Duodenal mucosa (tissue), 2 donors: ENCODE data around the gene RGS3.

Experiments used
- H3K27ac ChIP-seq: one replicate; pipeline ENCODE4 v1.7.0; 2013; ENCODE audit warnings: low read depth, low read length
- H3K27me3 ChIP-seq, 2 donors: one replicate each; pipeline ENCODE4 v1.7.0; 2013; ENCODE audit warnings: low read length in 2 of 2, control low read depth in 1 of 2; ENCODE audit not compliant: insufficient read depth in 2 of 2, control insufficient read depth in 1 of 2
- H3K36me3 ChIP-seq, 2 donors: one replicate each; pipeline ENCODE4 v1.7.0; 2013; ENCODE audit warnings: low read length in 2 of 2, control low read depth in 1 of 2; ENCODE audit not compliant: insufficient read depth in 2 of 2, control insufficient read depth in 1 of 2
- H3K4me1 ChIP-seq, 2 donors: one replicate each; pipeline ENCODE4 v1.7.0; 2013; ENCODE audit warnings: low read length in 2 of 2, control low read depth in 1 of 2; ENCODE audit not compliant: insufficient read depth in 2 of 2, control insufficient read depth in 1 of 2
- H3K4me3 ChIP-seq, 2 donors: one replicate each; pipeline ENCODE4 v1.7.0; 2013; ENCODE audit warnings: low read length in 2 of 2, low read depth in 1 of 2
- H3K9ac ChIP-seq, 2 donors: one replicate each; pipeline ENCODE4 v1.7.0; 2013; ENCODE audit warnings: low read length in 2 of 2, low read depth in 1 of 2
- H3K9me3 ChIP-seq, 2 donors: one replicate each; pipeline ENCODE4 v1.7.0; 2013; ENCODE audit warnings: low read length in 2 of 2, control low read depth in 1 of 2; ENCODE audit not compliant: control insufficient read depth in 1 of 2

The RGS3 gene

GRCh38 chr9:113499876-113500497, 36.5 kb downstream of the RGS3 start:
- Histone ChIP-seq H3K4me3 (no peak overlapping the region), H3K27ac (no peak overlapping the region), H3K27me3 (no peaks in the 10 kb centered on the region), H3K9me3 (no peaks in the 10 kb centered on the region), H3K36me3 (peaks cover 0 to 19% of the 10 kb centered on the region in 2 donors), H3K9ac (no peak overlapping the region), H3K4me1 (peaks cover 16 to 17% of the 10 kb centered on the region in 2 donors)

- Histone ChIP-seq H3K27ac (no peak overlapping the region), H3K9ac (no peak overlapping the region), H3K4me3 (peak overlapping the region in 1 of 2 donors; percentile 30)
Observed at GRCh38 chr9:113501129-113501686, 37.7 kb downstream of the RGS3 start.

GRCh38 chr9:113501852-113502251, 38.3 kb downstream of the RGS3 start:
- Histone ChIP-seq H3K4me3 (peak overlapping the region in 1 of 2 donors; percentile 30), H3K9me3 (no peaks in the 10 kb centered on the region), H3K4me1 (peaks cover 22 to 24% of the 10 kb centered on the region in 2 donors), H3K27ac (no peak overlapping the region), H3K36me3 (peaks cover 0 to 19% of the 10 kb centered on the region in 2 donors), H3K27me3 (no peaks in the 10 kb centered on the region), H3K9ac (no peak overlapping the region)

More at GRCh38 chr9:113501129-113501686, 37.7 kb downstream of the RGS3 start:
- Histone ChIP-seq H3K27me3 (no peaks in the 10 kb centered on the region), H3K36me3 (peaks cover 0 to 19% of the 10 kb centered on the region in 2 donors), H3K9me3 (no peaks in the 10 kb centered on the region), H3K4me1 (peaks cover 21 to 24% of the 10 kb centered on the region in 2 donors)

DNA sequence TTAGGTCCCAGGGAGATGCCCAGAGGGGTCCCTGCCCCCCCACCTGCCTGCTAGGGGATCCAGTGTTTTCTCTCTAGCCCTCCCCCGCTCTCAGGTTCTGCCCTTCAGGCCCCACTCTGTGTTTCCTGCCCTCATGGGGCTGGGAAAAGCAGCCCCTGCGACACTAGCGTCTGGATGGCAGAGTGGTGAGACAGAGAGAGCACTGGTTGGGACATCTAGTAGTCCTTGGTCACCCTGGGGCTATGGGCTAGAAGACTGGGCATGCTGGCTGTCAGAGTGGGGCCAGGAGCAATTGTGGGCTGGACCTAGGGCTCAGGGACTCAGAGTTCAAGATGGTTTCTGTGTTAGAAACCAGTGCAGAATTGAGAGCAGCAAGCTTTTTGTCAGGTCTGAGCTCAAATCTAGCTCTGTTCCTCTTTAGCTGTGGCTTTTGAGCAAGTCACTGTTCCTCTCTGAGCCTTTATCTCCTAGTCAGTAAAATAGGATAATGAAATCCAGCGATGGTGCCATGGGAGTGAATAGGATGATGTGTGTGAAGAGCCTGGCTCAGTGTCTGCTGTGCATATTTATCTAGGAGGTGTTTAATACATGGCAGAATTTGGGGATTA, 39.0 kb downstream of the RGS3 start:
- peaks cover 0 to 13% of the 10 kb centered on the region in 2 donors for H3K36me3 ChIP-seq
- no peak overlapping the region for H3K4me3 ChIP-seq
- H3K27ac ChIP-seq: no peak overlapping the region
- H3K9me3 ChIP-seq: no peaks in the 10 kb centered on the region
- no peak overlapping the region for H3K9ac ChIP-seq
- no peaks in the 10 kb centered on the region for H3K27me3 ChIP-seq
- peaks cover 25 to 29% of the 10 kb centered on the region in 2 donors for H3K4me1 ChIP-seq

DNA sequence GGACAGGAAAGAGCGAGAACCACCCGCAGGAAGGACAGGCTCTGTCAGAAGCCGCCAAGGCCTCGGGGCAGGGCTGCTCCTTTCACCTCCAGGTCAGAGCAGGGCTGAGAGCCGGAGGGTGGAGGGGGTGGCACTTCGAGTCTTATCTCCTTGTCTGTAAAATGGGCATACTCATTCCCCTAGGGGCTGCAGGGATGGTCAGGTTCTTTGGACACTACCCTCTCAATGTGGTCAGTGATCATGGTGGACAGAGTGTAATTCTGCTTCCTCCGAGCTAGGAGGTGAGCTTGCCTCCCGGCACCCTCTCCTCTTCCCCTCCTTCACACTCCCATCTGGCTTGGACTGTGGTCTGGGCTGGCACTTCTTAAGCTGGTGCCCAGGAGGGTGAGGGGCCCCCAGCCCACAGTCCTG, 39.6 kb downstream of the RGS3 start:
- Histone ChIP-seq H3K36me3 (peaks cover 0 to 12% of the 10 kb centered on the region in 2 donors), H3K4me1 (peaks cover 31 to 35% of the 10 kb centered on the region in 2 donors), H3K9ac (no peak overlapping the region), H3K4me3 (peak overlapping the region in 1 of 2 donors; percentile 24), H3K27ac (no peak overlapping the region), H3K27me3 (no peaks in the 10 kb centered on the region), H3K9me3 (no peaks in the 10 kb centered on the region)

DNA sequence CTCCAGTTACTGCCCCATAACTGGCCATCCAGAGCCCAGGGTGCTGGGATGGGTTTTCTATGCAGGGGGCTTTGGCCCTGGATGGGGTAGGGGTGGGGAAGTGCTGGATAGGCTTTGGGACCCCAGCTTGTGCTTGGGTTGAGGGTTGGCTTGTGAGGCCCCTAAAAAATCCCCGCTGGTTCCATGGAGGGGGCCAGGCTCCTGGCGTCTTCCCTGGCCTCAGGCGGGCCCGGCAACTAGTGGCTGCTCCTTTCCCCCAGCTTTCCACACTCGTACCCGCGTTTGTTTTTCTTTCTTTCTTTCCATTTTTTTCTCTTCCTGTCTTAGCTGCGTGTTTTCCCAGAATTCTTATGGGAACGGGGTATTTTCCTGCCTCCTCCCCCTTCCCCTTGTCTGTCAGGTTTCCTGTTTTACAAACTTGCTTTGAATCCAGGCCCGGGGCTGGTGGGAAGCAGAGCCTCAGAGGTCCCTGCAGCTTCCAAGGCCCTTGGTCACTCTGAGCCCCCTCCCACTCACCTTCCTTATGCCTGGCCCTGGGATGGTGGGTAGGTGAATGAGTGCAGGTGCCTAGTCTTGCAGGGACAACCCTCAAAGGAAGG, 40.2 kb downstream of the RGS3 start:
- Histone ChIP-seq H3K4me3 (no peak overlapping the region), H3K4me1 (peaks cover 37 to 41% of the 10 kb centered on the region in 2 donors), H3K27ac (peak overlapping the region; percentile 39), H3K9ac (no peak overlapping the region), H3K9me3 (no peaks in the 10 kb centered on the region), H3K27me3 (no peaks in the 10 kb centered on the region), H3K36me3 (peaks cover 0 to 12% of the 10 kb centered on the region in 2 donors)

DNA sequence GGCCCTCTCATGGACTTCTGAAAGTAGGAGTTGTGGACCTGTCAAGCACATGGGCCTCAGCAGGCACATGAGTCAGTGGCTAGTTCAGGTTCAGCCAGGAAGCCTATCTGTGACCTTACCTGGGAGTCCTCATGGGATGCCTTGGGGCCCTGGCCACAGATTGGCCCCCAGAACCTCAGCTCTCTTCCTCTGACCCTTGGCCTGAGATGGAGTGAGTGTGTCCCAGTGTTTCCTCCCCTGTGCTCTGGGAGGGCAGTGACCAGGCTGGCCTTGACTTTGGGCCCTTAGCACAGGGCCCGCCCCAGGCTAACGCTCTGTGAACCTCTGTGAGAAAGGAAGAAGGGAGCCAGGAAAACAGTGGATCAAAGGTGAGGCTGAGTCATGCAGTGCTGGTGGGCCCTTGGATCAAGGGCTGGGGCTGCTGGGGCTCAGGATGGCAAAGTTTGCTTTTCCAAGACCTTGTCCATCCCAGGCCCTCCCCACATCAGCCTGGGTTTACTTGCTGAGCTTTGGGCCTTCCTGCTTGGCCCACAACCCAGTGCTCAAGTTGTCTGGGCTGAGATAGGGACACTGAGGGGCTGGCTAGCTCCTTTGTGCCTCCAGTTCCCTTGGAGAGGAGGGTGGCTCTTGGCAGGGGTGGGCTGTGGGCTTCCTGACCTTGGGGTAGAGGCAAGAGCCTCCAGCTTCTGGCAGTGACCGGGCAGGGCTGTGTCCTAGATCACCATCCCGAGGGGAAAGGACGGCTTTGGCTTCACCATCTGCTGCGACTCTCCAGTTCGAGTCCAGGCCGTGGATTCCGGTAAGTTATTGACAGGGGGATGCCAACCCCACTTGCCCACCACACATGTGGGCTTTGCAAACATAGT, 41.4 kb downstream of the RGS3 start:
- H3K9me3 ChIP-seq: no peaks in the 10 kb centered on the region
- peak overlapping the region; percentile 40 to 55 for H3K9ac ChIP-seq
- peak overlapping the region in 1 of 2 donors; percentile 17 for H3K4me3 ChIP-seq
- H3K27ac ChIP-seq: peak overlapping the region; percentile 60
- H3K4me1 ChIP-seq: peaks cover 39 to 51% of the 10 kb centered on the region in 2 donors
- peaks cover 0 to 4% of the 10 kb centered on the region in 2 donors for H3K36me3 ChIP-seq
- no peaks in the 10 kb centered on the region for H3K27me3 ChIP-seq

DNA sequence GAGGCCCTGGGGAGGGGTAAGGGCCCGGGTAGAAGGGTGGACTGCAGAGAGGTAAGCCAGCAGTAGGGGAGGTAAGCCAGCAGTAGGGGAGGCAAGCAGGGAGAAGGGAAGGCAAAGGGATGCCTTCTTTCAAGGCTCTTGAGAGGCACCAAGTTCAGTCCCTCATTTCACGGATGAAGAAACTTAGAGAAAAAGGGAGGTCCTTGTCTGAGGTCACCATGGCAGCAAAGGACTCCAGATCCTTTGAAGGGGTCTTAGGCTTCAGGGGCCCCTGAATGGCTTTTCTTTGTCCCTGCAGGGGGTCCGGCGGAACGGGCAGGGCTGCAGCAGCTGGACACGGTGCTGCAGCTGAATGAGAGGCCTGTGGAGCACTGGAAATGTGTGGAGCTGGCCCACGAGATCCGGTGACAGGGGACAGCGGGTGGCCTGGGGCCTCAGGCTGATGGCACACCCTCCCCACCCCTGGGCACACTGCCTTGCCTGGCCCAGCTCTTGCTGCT, 42.6 kb downstream of the RGS3 start:
- peaks cover 44 to 63% of the 10 kb centered on the region in 2 donors for H3K4me1 ChIP-seq
- H3K4me3 ChIP-seq: no peak overlapping the region
- H3K36me3 ChIP-seq: no peaks in the 10 kb centered on the region
- H3K9me3 ChIP-seq: no peaks in the 10 kb centered on the region
- H3K27ac ChIP-seq: no peak overlapping the region
- no peaks in the 10 kb centered on the region for H3K27me3 ChIP-seq
- no peak overlapping the region for H3K9ac ChIP-seq

DNA sequence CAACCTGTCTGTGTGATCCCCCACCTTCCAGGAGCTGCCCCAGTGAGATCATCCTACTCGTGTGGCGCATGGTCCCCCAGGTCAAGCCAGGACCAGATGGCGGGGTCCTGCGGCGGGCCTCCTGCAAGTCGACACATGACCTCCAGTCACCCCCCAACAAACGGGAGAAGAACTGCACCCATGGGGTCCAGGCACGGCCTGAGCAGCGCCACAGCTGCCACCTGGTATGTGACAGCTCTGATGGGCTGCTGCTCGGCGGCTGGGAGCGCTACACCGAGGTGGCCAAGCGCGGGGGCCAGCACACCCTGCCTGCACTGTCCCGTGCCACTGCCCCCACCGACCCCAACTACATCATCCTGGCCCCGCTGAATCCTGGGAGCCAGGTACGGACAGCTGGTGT, 43.7 kb downstream of the RGS3 start:
- Histone ChIP-seq H3K27ac (no peak overlapping the region), H3K9me3 (no peaks in the 10 kb centered on the region), H3K4me1 (peaks cover 54 to 74% of the 10 kb centered on the region in 2 donors)

More for the DNA sequence above, 43.7 kb downstream of the RGS3 start:
- no peak overlapping the region for H3K9ac ChIP-seq
- H3K36me3 ChIP-seq: no peaks in the 10 kb centered on the region
- H3K4me3 ChIP-seq: no peak overlapping the region
- no peaks in the 10 kb centered on the region for H3K27me3 ChIP-seq
